Liver (tissue), 9 donors: ENCODE measurements around the gene KAT6B. TPM values are rescaled to one million over a fixed set of nuclear protein-coding genes. Genes with fewer than 3 reads are reported as not detected.

Source experiments
- DNase-seq: peaks from one replicate; pipeline ENCODE4 v3.0.0-alpha.2; 2017; ENCODE audit warnings: low spot score
- H3K27ac ChIP-seq, 2 donors: one replicate each; pipeline ENCODE4 v1.7.0; 2013; ENCODE audit warnings: inconsistent platforms in 2 of 2, low read length in 2 of 2, control low read depth in 1 of 2, low read depth in 1 of 2, mild to moderate bottlenecking in 1 of 2
- H3K27me3 ChIP-seq, 4 donors: one replicate each; pipeline versions ENCODE4 v1.6.1 to v1.7.0; 2013; ENCODE audit warnings: low read length in 3 of 4, inconsistent platforms in 1 of 4, mild to moderate bottlenecking in 1 of 4, moderate library complexity in 1 of 4; ENCODE audit not compliant: control insufficient read depth in 4 of 4, insufficient read depth in 4 of 4
- H3K36me3 ChIP-seq, 4 donors: one replicate each; pipeline versions ENCODE4 v1.6.1 to v1.7.0; 2013; ENCODE audit warnings: low read length in 3 of 4, mild to moderate bottlenecking in 3 of 4, low read depth in 1 of 4, moderate library complexity in 1 of 4; ENCODE audit not compliant: control insufficient read depth in 4 of 4, insufficient read depth in 3 of 4
- H3K4me1 ChIP-seq, 4 donors: one replicate each; pipeline versions ENCODE4 v1.6.1 to v1.7.0; 2013; ENCODE audit warnings: low read length in 3 of 4, mild to moderate bottlenecking in 3 of 4, moderate library complexity in 1 of 4; ENCODE audit not compliant: control insufficient read depth in 4 of 4, insufficient read depth in 4 of 4
- H3K4me3 ChIP-seq, 3 donors: one replicate each; pipeline versions ENCODE4 v1.6.1 to v1.7.0; 2013; ENCODE audit warnings: low read length in 3 of 3, control low read depth in 1 of 3, low read depth in 1 of 3, mild to moderate bottlenecking in 1 of 3
- H3K9ac ChIP-seq, 2 donors: one replicate each; pipeline ENCODE4 v1.7.0; 2013; ENCODE audit warnings: low read length in 2 of 2, mild to moderate bottlenecking in 2 of 2, moderate library complexity in 2 of 2, control low read depth in 1 of 2, low read depth in 1 of 2
- H3K9me3 ChIP-seq, 4 donors: one replicate each; pipeline versions ENCODE4 v1.6.1 to v1.7.0; 2013; ENCODE audit warnings: low read length in 3 of 4; ENCODE audit not compliant: control insufficient read depth in 4 of 4
- EGR1 ChIP-seq, 2 donors: IDR thresholded peaks; 2 replicates each; pipeline ENCODE4 v1.6.1; 2016 to 2018; ENCODE audit warnings: antibody characterized with exemption in 2 of 2, low read depth in 2 of 2
- FOXA2 ChIP-seq: IDR thresholded peaks from 2 replicates; pipeline ENCODE4 v1.6.1; 2016; ENCODE audit warnings: antibody characterized with exemption
- HNF4A ChIP-seq, 2 donors: conservative IDR thresholded peaks; 2 replicates each; pipeline ENCODE4 v1.6.1; 2016; ENCODE audit warnings: antibody characterized with exemption in 2 of 2, mild to moderate bottlenecking in 2 of 2
- HNF4G ChIP-seq: IDR thresholded peaks from 2 replicates; pipeline ENCODE4 v1.6.1; 2016; ENCODE audit warnings: antibody characterized with exemption
- NR2F2 ChIP-seq: IDR thresholded peaks from 2 replicates; pipeline ENCODE4 v1.6.1; 2016; ENCODE audit warnings: antibody characterized with exemption
- RXRA ChIP-seq, 2 donors: IDR thresholded peaks; 2 replicates each; pipeline ENCODE4 v1.6.1; 2017 to 2018; ENCODE audit warnings: antibody characterized with exemption in 2 of 2, mild to moderate bottlenecking in 1 of 2
- SP1 ChIP-seq: IDR thresholded peaks from 2 replicates; pipeline ENCODE4 v1.6.1; 2018; ENCODE audit warnings: antibody characterized with exemption, mild to moderate bottlenecking
- TAF1 ChIP-seq: conservative IDR thresholded peaks from 2 replicates; pipeline ENCODE4 v1.6.1; 2016; ENCODE audit warnings: antibody characterized with exemption, mild to moderate bottlenecking
- YY1 ChIP-seq: IDR thresholded peaks from 2 replicates; pipeline ENCODE4 v1.6.1; 2016; ENCODE audit warnings: antibody characterized with exemption, mild to moderate bottlenecking
- WGBS: extraction: QIAGEN DNeasy Blood & Tissue Kit; methylation state at CpG from one replicate; pipeline ENCODE4 v1.1.7; 2013; 5-methylcytosine and 5-hydroxymethylcytosine counted together
- polyA plus RNA-seq, 2 donors: library from polyadenylated mRNA; stranded (reverse) in 1 of 2; unstranded in 1 of 2; fragments of 200-250 nt in 1 of 2; fragments of >200 nt in 1 of 2; fragmentation: Nextera tagmentation in 1 of 2; extraction: Ambion mirVana in 1 of 2; gene quantifications; one replicate each; pipeline versions ENCODE4 v1.2.1 to v1.2.3, GENCODE V29; 2013 to 2015
- total RNA-seq, 2 donors: library from RNA; depleted of rRNA; stranded (reverse); fragments of >200 nt; gene quantifications; one replicate each; pipeline ENCODE4 v1.2.3, GENCODE V29; 2014
- TF ChIP-seq, protein P1 (sequence below): fragments of 150-350 bp; IDR thresholded peaks from 2 replicates; pipeline ENCODE4 v1.5.1; 2017; ENCODE audit warnings: improper control_type of control experiment, low read depth, low read length; ENCODE audit not compliant: missing input control
- TF ChIP-seq, protein P2 (sequence below): IDR thresholded peaks from 2 replicates; pipeline ENCODE4 v1.6.1; 2016; ENCODE audit warnings: antibody characterized with exemption
- TF ChIP-seq, protein P3 (sequence below): IDR thresholded peaks from 2 replicates; pipeline ENCODE4 v1.6.1; 2016; ENCODE audit warnings: antibody characterized with exemption
- TF ChIP-seq, protein P4 (sequence below): IDR thresholded peaks from 2 replicates; pipeline ENCODE4 v1.6.1; 2016; ENCODE audit warnings: antibody characterized with exemption
- TF ChIP-seq, protein P5 (sequence below): IDR thresholded peaks from 2 replicates; pipeline ENCODE4 v1.6.1; 2016; ENCODE audit warnings: antibody characterized with exemption, mild to moderate bottlenecking
- donor health status: healthy.
- donor health status: healthy.
- donor health status: healthy.
- donor health status: healthy.
- donor health status: healthy.

The KAT6B gene
- total and polyA plus RNA-seq, 4 donors, result 2.0 to 21.2 (median 8.8) TPM

DNA sequence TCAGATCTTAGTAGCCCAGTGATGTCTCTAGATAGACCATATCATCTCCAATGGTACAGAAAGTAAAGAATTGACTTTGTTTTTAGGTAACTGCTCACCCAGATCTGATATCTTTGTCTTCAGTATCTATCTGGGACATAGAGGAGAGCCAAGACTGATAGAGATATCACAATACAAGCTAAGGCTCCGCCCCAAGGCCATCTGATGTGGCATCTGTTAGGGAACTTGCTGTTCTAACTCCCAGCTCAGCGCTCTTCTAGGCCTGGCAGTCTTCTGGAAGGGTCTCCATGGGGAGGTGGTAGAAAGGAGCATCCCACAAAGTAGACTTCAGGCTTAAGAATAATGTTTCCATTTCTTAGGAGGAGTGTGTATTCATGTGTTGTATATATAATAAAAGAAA is 196.7 kb downstream of the KAT6B start:
- Histone ChIP-seq H3K4me3 (no peak overlapping the region), H3K27me3 (no peaks in the 10 kb centered on the region), H3K27ac (no peak overlapping the region), H3K9me3 (no peaks in the 10 kb centered on the region), H3K36me3 (peaks cover 0 to 21% (median 7%) of the 10 kb centered on the region in 4 donors), H3K4me1 (peaks cover 0 to 24% (median 15%) of the 10 kb centered on the region in 4 donors), H3K9ac (no peak overlapping the region)
- no peak for DNase-seq
- WGBS, result 100% methylated on average over 2 of the region's 2 CpGs
- TF ChIP-seq SP1, result no peak
- TF ChIP-seq, protein P1, sequence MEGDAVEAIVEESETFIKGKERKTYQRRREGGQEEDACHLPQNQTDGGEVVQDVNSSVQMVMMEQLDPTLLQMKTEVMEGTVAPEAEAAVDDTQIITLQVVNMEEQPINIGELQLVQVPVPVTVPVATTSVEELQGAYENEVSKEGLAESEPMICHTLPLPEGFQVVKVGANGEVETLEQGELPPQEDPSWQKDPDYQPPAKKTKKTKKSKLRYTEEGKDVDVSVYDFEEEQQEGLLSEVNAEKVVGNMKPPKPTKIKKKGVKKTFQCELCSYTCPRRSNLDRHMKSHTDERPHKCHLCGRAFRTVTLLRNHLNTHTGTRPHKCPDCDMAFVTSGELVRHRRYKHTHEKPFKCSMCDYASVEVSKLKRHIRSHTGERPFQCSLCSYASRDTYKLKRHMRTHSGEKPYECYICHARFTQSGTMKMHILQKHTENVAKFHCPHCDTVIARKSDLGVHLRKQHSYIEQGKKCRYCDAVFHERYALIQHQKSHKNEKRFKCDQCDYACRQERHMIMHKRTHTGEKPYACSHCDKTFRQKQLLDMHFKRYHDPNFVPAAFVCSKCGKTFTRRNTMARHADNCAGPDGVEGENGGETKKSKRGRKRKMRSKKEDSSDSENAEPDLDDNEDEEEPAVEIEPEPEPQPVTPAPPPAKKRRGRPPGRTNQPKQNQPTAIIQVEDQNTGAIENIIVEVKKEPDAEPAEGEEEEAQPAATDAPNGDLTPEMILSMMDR, result no peak
- TF ChIP-seq RXRA (IDR thresholded peaks at IDR 0.05), result no peak
- TF ChIP-seq FOXA2, result no peak
- no peak for TF ChIP-seq YY1
- TF ChIP-seq HNF4G, result no peak
- no peak for TF ChIP-seq TAF1
- TF ChIP-seq EGR1 (IDR thresholded peaks at IDR 0.05; ENCODE audit: low read depth in 2 of 2), result no peak
- TF ChIP-seq, protein P2, sequence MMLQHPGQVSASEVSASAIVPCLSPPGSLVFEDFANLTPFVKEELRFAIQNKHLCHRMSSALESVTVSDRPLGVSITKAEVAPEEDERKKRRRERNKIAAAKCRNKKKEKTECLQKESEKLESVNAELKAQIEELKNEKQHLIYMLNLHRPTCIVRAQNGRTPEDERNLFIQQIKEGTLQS, result no peak
- TF ChIP-seq HNF4A (conservative IDR thresholded peaks at IDR 0.05), result no peak
- no peak for TF ChIP-seq NR2F2
- TF ChIP-seq, protein P3, sequence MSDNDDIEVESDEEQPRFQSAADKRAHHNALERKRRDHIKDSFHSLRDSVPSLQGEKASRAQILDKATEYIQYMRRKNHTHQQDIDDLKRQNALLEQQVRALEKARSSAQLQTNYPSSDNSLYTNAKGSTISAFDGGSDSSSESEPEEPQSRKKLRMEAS, result no peak
- TF ChIP-seq, protein P4, sequence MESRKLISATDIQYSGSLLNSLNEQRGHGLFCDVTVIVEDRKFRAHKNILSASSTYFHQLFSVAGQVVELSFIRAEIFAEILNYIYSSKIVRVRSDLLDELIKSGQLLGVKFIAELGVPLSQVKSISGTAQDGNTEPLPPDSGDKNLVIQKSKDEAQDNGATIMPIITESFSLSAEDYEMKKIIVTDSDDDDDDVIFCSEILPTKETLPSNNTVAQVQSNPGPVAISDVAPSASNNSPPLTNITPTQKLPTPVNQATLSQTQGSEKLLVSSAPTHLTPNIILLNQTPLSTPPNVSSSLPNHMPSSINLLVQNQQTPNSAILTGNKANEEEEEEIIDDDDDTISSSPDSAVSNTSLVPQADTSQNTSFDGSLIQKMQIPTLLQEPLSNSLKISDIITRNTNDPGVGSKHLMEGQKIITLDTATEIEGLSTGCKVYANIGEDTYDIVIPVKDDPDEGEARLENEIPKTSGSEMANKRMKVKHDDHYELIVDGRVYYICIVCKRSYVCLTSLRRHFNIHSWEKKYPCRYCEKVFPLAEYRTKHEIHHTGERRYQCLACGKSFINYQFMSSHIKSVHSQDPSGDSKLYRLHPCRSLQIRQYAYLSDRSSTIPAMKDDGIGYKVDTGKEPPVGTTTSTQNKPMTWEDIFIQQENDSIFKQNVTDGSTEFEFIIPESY, result no peak

DNA sequence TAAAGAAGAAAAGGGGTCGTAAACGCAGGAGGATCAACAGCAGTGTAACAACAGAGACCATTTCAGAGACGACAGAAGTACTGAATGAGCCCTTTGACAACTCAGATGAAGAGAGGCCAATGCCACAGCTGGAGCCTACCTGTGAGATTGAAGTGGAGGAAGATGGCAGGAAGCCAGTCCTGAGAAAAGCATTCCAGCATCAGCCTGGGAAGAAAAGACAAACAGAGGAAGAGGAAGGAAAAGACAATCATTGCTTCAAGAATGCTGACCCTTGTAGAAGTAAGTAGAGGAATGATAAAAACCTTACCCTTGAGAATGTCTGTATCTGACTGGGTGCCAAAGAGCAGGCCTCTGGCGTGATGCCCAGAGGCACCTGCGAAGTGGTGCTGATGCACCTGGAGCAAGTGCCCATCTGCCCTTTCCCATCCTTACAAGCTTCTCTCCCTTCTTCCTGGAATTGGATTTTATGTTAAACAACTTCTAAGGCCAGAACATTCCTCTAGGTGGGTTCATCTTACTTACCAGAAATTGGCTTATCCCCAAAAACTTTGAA is 198.6 kb downstream of the KAT6B start:
- Histone ChIP-seq H3K4me1 (peaks cover 0 to 18% (median 10%) of the 10 kb centered on the region in 4 donors), H3K9ac (no peak overlapping the region), H3K9me3 (no peaks in the 10 kb centered on the region), H3K4me3 (no peak overlapping the region), H3K36me3 (peaks cover 3 to 31% (median 17%) of the 10 kb centered on the region in 4 donors), H3K27ac (no peak overlapping the region), H3K27me3 (no peaks in the 10 kb centered on the region)
- no peak for DNase-seq
- no peak for TF ChIP-seq YY1
- TF ChIP-seq NR2F2, result no peak
- TF ChIP-seq RXRA (IDR thresholded peaks at IDR 0.05), result no peak
- TF ChIP-seq, protein P5, sequence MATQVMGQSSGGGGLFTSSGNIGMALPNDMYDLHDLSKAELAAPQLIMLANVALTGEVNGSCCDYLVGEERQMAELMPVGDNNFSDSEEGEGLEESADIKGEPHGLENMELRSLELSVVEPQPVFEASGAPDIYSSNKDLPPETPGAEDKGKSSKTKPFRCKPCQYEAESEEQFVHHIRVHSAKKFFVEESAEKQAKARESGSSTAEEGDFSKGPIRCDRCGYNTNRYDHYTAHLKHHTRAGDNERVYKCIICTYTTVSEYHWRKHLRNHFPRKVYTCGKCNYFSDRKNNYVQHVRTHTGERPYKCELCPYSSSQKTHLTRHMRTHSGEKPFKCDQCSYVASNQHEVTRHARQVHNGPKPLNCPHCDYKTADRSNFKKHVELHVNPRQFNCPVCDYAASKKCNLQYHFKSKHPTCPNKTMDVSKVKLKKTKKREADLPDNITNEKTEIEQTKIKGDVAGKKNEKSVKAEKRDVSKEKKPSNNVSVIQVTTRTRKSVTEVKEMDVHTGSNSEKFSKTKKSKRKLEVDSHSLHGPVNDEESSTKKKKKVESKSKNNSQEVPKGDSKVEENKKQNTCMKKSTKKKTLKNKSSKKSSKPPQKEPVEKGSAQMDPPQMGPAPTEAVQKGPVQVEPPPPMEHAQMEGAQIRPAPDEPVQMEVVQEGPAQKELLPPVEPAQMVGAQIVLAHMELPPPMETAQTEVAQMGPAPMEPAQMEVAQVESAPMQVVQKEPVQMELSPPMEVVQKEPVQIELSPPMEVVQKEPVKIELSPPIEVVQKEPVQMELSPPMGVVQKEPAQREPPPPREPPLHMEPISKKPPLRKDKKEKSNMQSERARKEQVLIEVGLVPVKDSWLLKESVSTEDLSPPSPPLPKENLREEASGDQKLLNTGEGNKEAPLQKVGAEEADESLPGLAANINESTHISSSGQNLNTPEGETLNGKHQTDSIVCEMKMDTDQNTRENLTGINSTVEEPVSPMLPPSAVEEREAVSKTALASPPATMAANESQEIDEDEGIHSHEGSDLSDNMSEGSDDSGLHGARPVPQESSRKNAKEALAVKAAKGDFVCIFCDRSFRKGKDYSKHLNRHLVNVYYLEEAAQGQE, result no peak
- TF ChIP-seq, protein P1, result no peak
- no peak for TF ChIP-seq HNF4A (conservative IDR thresholded peaks at IDR 0.05)
- WGBS, result 77% methylated on average over 5 of the region's 5 CpGs
